Colonic mucosa (tissue), 4 donors: Measurements from ENCODE around the gene FHIT. TPM values are rescaled to one million over a fixed set of nuclear protein-coding genes. Genes with fewer than 3 reads are reported as not detected.

ENCODE experiments used
- DNase-seq: peaks from one replicate; pipeline ENCODE4 v3.0.0-alpha.2; 2020
- H3K27ac ChIP-seq: fragments of 200-600 bp; one replicate; pipeline ENCODE4 v1.8.0; 2021
- H3K27me3 ChIP-seq: fragments of 200-600 bp; one replicate; pipeline ENCODE4 v1.8.0; 2021
- H3K36me3 ChIP-seq: fragments of 200-600 bp; one replicate; pipeline ENCODE4 v1.8.0; 2021
- H3K4me1 ChIP-seq: fragments of 200-600 bp; one replicate; pipeline ENCODE4 v1.8.0; 2021; ENCODE audit warnings: mild to moderate bottlenecking
- H3K4me3 ChIP-seq: fragments of 200-600 bp; one replicate; pipeline ENCODE4 v1.8.0; 2021
- H3K9ac ChIP-seq, 2 donors: one replicate each; pipeline ENCODE4 v1.7.0; 2013; ENCODE audit warnings: control low read depth in 2 of 2, low read depth in 2 of 2, low read length in 2 of 2
- H3K9me3 ChIP-seq: fragments of 200-600 bp; one replicate; pipeline ENCODE4 v1.8.0; 2021
- CTCF ChIP-seq: fragments of 200-600 bp; IDR thresholded peaks from one replicate; pipeline ENCODE4 v1.8.0; 2022; ENCODE audit warnings: antibody characterized with exemption, mild to moderate bottlenecking
- intact Hi-C: fragments of 100-400 bp; cut with DNase I; formaldehyde crosslinking; loops from one replicate; pipeline ENCODE4 v1.14.1; 2022
- total RNA-seq, 2 donors: library from RNA; stranded (reverse); fragmentation: NEBNext Ultra II Directional in 1 of 2; extraction: Animal tissue kit (Norgen Biotek cat#: 25700) in 1 of 2; gene quantifications; one replicate each; pipeline ENCODE4 v1.2.1, GENCODE V29; 2021
- donor health status: healthy.
- donor health status: DM: no; HTN: no; CAD: no.
- donor health status: DM: no; HTN: no; CAD: no.

The FHIT gene
- total RNA-seq, 2 donors from 2014 or later, result 7.7 to 9.4 TPM

DNA sequence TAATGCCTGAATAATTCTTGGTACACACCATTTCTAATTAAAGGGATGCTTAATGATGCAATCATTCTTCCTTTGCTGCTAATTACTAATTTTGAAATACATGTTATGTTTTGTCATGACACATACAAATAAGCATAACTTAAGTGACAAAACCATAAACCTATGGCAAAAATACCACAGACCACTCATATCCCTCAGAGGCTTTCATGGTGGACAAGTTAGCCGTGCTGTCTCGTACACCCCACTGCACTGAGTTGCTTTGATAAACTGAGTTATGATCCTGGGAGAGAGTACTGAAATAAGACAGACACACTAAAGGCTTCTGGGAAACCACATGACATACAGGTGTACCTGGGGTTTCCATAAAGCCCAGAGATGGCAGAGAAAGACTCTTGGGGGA, 913.8 kb downstream of the FHIT start:
- Histone ChIP-seq H3K27me3 (no peaks in the 10 kb centered on the region), H3K4me3 (no peak overlapping the region), H3K4me1 (no peaks in the 10 kb centered on the region), H3K36me3 (no peaks in the 10 kb centered on the region), H3K9ac (no peak overlapping the region), H3K9me3 (no peaks in the 10 kb centered on the region), H3K27ac (no peak overlapping the region)
- intact Hi-C loops, result no loop called here
- no peak for TF ChIP-seq CTCF
- no peak for DNase-seq

DNA sequence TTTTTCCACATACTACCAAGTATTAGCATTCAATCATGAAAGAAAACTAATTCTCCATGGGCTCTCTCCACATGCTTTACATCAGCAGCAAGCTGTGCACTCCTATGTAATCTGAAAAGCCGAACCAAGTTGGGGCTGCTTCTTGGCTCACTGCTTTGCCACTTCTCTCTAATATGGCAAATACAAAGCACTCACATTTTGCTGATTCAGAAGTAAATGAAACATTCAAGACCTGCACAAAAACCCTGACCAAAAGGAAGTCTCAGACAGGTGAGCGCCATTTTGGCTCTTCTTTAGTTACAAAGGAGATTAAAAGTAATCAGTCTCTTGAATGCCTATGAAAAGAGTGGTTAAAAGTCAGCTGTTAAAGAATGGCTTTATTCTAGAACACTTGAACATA, 915.2 kb downstream of the FHIT start:
- H3K9me3 ChIP-seq, result no peaks in the 10 kb centered on the region
- no peak overlapping the region for H3K9ac ChIP-seq
- TF ChIP-seq CTCF, result no peak
- H3K36me3 ChIP-seq, result no peaks in the 10 kb centered on the region
- H3K4me1 ChIP-seq, result no peaks in the 10 kb centered on the region
- H3K27me3 ChIP-seq, result no peaks in the 10 kb centered on the region
- intact Hi-C loops, result no loop called here
- no peak for DNase-seq
- no peak overlapping the region for H3K4me3 ChIP-seq
- no peak overlapping the region for H3K27ac ChIP-seq

DNA sequence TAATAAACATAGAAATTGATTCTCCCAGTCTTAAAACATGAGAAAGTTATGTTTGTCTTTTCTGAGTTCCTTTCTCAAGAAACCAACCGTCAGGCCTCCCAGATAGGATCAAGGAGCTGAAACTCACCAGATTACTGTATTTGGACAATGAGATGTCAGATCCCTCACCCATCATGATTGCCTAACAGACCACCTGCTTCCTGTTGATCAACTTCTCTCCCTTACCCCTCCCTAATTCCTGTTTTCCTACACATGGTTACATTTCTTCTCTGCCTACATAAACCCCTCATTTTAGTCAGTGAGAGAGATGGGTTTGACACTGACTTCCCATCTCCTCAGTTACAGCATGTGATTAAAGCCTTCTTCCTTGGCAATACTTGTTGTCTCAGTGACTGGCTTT, 917.5 kb downstream of the FHIT start:
- H3K9ac ChIP-seq, result no peak overlapping the region
- no peak for TF ChIP-seq CTCF
- H3K27ac ChIP-seq, result no peak overlapping the region
- H3K27me3 ChIP-seq, result no peaks in the 10 kb centered on the region
- no peaks in the 10 kb centered on the region for H3K4me1 ChIP-seq
- DNase-seq, result no peak
- no peaks in the 10 kb centered on the region for H3K9me3 ChIP-seq
- intact Hi-C loops, result no loop called here
- H3K36me3 ChIP-seq, result no peaks in the 10 kb centered on the region
- H3K4me3 ChIP-seq, result no peak overlapping the region

DNA sequence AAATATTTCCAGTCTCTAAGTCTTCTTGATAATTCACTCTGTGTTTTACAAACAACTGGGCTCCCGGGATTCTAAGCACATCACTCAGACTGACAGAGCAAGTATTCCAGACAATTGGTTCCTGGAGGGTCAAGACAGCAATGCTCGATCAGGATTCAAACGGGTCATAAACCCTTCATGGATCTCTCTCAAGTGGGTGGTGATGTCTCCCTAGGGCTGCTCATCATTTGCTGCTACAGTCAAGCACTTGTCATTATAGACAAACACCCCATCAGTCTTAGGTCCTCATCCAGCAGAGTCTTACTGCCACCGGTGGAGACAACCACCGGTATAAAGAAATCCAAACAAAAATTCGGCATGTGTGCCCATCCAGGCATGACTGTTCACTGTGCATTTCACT, 921.1 kb downstream of the FHIT start:
- no peaks in the 10 kb centered on the region for H3K9me3 ChIP-seq
- H3K9ac ChIP-seq, result no peak overlapping the region
- H3K36me3 ChIP-seq, result no peaks in the 10 kb centered on the region
- no peak overlapping the region for H3K4me3 ChIP-seq
- no peaks in the 10 kb centered on the region for H3K27me3 ChIP-seq
- intact Hi-C loops, result no loop called here
- TF ChIP-seq CTCF, result no peak
- H3K27ac ChIP-seq, result no peak overlapping the region
- no peak for DNase-seq
- H3K4me1 ChIP-seq, result no peaks in the 10 kb centered on the region

DNA sequence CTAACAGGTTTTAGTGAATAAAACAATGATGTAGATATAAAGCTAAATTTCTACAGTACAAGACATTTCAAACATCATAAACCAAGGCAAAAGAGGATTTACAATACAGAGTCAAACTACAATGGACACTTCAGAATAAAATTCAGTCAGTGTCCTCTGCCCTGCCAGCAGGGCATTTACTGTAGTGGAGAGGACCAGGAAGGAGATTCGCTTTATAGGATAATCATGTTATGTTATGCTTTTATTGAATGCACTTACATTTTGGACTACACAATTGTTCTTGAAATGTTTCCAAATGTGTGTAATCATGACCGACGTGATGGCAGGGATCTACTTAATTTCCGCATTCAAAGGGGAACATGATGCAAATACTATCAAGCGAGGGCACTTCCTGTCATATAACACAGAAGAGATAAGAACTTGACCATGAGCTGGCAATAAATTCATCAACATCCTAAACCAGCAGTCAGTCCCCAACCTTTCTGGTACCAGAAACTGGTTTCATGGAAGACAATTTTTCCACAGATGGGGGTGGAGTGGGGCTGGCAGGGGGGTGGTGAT, 925.6 kb downstream of the FHIT start:
- intact Hi-C loops, result no loop called here
- peak; percentile 21 for DNase-seq
- no peak overlapping the region for H3K27ac ChIP-seq
- no peak overlapping the region for H3K4me3 ChIP-seq
- no peaks in the 10 kb centered on the region for H3K9me3 ChIP-seq
- no peak for TF ChIP-seq CTCF
- H3K9ac ChIP-seq, result no peak overlapping the region
- H3K36me3 ChIP-seq, result no peaks in the 10 kb centered on the region
- H3K27me3 ChIP-seq, result no peaks in the 10 kb centered on the region
- H3K4me1 ChIP-seq, result no peaks in the 10 kb centered on the region

GRCh38 chr3:60323651-60324050, 927.6 kb downstream of the FHIT start:
- Histone ChIP-seq H3K4me1 (no peaks in the 10 kb centered on the region), H3K27ac (no peak overlapping the region), H3K4me3 (no peak overlapping the region), H3K9ac (no peak overlapping the region), H3K27me3 (no peaks in the 10 kb centered on the region), H3K36me3 (no peaks in the 10 kb centered on the region), H3K9me3 (no peaks in the 10 kb centered on the region)
- TF ChIP-seq CTCF, result no peak
- intact Hi-C loops, result no loop called here
- DNase-seq, result no peak
